GM21529 (cell line): ENCODE measurements around the gene ST8SIA6.

Experiments used
- ATAC-seq: cut with Tn5 transposase; IDR thresholded peaks from one replicate; pipeline ENCODE4 v1.9.1; 2021; ENCODE audit not compliant: unreplicated experiment

Gene ST8SIA6

DNA sequence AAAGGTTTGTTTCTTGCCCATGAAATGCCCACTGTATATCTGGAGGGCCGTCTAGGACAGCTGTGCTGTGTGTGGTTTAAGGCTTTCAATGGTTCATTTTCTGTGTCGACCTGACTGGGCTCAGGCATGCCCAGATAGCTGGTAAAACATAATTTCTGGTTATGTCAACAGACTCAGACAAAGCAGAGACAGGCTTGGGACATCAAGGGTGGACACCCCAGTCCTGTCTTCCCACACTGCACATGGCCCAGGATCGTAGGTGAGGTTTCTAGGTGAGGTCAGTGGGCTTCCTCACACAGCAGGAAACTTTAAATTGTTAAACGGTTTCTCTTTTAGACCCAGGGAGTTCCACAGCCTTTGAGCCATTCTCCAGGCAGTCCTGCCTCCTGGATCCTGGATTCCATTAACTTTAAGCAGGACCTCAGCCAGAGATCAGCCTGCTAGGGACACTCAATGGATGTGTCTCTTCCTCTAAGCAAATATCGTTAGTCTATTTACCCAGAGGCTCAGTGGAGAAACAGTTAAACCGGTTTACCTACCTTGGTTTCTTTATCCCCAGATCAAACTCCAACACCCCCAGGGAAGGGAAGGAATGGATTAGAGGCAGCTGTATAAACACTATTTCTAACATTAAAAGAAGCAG is 66.4 kb downstream of the ST8SIA6 start:
- no peak for ATAC-seq

DNA sequence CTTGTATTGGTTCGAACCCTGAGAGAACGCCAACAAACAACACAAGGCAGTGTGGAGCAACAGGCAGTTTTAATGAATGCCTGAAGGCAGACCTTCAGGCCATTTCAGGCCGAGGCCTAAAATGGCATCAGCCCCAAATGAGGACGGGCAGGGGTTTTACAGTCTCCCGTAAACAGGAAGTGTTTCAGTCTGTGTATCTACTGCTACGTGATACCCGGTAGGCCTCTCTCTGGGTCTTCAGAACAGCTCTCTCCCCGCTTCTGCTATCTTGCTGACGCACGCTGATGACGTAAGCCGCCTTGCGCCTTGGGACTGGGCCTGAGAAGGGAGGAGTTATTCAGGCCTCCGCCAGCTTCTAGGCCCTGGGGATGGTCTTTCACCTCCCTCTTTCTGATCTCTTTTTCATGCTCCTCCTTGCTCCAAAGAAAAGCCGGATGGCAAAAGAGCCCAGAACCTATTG is 67.7 kb downstream of the ST8SIA6 start:
- no peak for ATAC-seq

DNA sequence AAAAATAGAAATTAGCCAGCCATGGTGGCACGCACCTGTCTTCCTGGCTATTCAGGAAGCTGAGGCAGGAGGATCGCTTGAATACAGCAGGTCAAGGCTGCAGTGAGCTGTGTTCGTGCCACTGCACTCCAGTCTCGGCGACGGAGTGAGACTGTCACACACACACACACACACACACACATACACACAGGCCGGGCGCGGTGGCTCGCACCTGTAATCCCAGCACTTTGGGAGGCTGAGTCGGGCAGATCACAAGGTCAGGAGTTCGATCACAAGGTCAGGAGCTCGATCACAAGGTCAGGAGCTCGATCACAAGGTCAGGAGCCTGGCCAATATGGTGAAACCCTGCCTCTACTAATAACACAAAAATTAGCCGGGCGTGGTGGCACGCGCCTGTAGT is 68.4 kb downstream of the ST8SIA6 start:
- ATAC-seq, result no peak

DNA sequence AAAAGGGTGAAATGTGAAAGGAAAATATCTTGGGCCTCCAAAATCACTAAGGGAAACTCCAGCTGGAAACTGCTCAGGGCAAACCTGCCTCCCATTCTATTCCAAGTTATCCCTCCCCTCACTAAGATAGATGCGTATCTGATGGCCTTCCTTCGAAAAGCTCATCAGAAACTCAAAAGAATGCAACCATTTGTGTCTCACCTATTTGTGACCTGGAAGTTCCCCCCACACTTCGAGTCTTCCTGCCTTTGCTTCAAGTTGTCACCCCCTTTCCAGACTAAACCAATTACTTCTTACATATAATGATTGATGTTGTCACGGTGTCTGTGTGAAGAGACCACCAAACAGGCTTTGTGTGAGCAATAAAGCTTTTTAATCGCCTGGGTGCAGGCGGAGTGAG is 69.3 kb downstream of the ST8SIA6 start:
- ATAC-seq, result no peak

DNA sequence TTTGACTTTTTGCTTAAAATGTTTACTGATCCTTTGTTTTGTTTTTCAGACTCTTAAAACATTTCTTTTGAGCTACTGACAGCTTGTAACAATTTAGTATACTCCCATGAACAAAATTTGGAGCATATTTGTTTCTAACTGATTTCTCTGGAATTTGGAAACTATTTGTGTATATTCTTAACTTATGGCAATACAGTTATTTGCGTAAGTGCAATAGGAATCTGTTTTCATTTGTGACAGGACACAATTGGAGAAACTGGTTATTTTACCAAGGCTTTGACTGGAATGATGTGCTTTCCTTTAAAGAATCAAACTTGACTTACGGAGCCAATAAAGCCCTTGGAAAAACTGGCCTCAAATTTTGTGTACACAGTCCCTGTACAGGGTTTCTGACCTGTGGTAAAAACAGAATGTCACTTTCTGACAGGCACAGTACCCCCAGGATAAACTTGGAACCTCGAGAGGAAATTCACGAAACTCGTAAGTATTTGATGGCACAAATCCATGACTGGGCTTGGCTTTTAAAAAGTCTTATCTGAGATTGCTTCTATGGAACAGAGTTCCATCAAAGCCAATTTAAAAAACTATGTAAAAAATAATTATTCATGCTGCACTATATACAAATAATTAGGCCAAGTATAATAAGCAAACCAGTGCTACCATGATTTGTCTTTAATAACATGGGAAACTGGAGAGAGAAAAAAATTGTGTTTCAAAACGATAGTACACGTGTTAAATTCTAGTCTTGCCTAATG is 70.4 kb downstream of the ST8SIA6 start:
- no peak for ATAC-seq

DNA sequence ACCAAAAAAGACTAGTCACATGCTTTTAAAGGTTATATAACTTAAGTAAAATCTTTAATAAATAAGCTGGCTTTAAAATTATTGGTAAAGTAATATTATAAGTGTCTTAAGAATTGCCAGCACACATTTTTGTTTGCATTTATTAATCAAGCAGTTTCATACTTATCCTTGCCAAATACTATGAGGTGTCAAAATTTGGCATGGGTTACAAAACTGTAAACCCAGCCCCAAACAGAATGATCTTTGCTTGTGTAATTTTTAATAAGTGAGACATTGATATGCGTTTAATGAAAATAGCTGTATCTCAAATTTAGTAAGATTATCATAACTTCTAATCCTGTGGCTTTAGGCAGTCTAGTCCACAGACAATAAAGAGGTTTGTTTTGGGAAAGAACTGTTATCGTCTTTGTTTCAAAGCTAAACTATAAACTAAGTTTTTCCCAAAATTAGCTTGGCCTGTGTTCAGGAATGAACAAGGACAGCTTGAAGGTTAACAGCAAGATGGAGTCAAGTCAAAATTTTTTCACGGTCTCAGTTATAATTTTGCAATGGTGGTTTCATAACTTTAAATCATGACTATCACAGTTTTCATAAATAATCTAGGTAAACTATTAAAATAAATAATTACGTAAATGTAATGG is 72.8 kb downstream of the ST8SIA6 start:
- ATAC-seq, result no peak

DNA sequence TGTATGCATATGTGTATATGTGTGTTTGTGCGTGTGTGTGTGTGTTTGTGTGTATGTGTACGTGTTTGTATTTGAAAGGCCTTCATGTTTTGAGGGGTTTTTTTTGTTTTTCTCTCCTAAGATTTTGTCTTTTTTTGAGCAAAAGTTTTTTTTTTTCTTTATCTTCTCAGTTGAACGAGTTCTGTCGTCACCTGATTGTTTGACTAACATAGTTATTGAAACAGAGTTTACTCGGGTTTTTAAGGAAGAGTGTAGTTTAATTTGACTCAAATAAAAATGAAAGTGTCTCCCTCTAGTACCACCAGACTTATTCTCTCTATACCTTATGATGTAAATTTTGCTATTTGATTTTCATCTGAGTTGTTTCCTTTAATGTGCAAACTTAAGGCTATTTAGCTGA is 73.5 kb downstream of the ST8SIA6 start:
- ATAC-seq, result no peak

DNA sequence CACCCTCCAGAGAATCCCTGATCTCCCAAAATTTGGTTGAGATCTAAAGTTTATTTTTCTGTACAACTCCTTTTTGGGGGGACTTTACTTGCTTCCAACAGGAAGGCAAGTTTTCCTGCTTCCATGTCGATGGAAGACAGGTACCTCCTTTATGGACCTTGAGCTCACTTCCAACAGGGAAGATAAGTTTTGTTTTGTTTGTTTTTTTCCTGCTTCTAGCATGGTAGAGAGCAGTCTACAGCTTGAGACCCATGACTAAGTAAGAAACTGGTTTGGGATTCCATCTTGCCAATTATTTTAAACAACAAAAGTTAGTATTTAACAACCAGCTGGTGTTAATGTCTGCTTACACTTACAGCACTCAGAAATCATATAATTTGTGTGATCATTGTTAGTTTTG is 74.4 kb downstream of the ST8SIA6 start:
- no peak for ATAC-seq

DNA sequence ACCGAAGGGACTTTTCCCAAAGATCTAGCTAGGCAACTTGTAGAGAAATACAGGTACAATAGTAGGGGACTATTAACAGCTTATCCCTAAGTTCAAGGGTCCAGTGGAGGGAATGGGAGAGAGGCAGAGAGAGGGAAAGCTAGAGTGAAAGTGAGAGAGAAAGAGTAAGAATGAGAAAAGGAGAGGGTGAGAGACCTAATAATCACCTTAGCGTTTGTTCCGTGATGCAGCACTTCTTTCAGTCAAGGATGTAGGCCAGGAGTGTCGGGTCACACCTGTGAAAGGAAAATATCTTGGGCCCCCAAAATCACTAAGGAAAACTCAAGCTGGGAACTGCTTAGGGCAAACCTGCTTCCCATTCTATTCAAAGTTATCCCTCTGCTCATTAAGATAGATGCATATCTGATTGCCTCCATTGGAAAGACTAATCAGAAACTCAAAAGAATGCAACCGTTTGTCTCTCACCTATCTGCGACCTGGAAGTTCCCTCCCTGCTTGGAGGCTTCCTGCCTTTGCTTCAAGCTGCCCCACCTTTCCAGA is 75.2 kb downstream of the ST8SIA6 start:
- ATAC-seq, result no peak

DNA sequence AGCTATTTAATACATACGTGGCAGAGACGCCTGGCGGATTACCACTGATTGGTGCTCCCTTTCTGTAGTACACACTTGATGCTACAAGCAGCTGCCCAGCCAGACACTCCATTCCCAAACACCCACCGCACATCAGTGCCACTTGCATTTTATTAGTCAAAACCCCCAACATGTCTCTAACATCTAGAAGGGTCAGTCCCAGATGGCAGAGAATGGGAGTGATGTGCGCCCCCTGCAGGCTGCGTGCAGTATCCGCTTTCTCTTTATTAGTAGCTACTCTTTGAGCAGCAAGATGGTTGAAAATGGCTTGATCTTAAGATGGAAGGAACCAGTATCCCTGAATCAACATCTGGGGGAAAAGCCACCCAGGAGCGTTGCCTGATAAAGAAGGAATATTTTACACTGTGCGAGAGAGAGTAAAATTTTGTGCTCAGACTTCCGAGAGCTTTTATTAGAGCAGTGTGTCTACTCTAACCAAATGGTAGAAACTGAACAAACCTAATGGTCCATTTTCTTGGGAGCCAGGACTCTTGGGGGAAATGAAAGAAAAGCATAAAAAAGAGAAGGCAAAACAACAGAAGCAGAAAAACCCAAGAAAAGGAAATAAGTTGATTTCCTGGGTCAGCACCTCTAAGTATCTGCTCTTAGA is 78.3 kb downstream of the ST8SIA6 start:
- ATAC-seq, result no peak

DNA sequence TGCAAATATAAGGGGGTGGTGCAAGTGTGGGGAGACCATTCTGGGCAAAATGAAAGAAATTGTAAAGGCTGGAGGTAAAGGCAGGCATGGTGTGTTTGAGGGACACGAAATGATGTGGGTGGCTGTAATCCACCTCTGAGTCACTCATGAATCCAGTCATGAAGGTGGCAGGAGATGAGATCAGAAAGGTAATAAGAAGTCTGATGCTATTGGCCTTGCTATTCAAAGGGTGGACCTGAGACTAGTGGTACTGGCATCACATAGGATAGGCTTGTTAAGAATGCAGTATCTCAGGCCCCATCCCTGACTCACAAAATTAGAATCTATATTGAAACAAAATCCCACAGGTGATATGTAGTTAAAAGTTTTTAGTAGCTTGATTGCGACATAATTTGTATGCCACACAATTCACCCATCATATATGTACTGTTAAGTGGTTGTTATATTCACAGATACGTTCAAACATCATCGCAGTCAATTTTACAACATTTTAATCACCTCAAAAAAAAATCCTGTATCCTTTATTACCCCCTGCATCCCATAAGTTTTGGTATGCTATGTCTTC is 85.6 kb downstream of the ST8SIA6 start:
- no peak for ATAC-seq

DNA sequence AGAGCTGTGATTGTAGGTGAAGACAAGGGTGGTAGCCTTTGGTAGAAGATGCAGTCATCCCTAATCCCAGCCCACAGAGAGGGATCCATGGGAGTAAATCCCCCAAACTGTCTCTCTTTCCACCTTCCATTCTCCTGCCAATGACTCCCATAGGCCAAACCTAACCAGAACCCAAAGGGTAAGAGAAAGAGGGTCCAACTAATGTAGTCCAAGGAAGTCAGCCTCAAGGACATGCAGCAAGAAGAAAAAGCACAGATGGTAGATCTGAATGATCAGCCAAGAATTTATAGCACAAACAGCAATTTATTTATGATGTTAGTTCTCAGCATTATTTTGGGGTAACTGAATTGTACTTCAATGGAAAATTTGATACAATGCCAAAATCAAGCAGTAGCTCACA is 87.7 kb downstream of the ST8SIA6 start:
- no peak for ATAC-seq

DNA sequence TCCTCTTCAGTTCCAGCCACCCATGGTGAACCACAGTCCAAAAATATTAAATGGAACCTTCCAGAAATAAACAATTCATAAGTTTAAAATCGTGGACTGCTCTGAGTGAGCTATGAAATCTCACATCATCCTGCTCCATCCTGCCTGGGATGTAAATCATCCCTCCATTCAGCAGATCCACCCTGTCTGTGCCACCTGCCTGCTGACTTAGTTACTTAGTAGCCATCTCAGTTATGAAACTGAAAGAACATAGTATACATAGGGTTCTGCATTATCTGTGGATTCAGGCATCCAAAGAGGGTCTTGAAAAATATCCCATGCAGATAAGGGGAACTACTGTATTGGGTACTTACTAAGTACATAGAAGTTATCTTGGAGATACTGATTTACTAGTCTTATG is 89.0 kb downstream of the ST8SIA6 start:
- ATAC-seq, result no peak

DNA sequence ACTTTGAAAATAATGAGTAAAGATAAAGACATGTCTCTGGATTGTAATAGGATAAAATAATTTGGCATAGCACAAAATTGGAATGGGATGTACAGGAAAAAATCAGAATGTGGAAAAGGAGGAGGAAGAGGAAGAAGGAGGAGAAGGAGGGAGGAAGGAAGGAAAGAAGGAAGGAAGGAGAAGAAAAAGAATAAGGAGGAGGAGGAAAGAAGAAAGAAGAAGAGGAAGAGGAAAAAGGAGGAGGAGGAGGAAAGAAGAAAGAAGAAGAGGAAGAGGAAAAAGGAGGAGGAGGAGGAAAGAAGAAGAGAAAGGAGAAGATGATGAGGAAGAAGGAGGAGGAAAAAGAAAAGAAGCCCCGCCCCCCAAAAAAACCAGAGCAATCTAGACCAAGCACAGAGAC is 95.9 kb downstream of the ST8SIA6 start:
- no peak for ATAC-seq

DNA sequence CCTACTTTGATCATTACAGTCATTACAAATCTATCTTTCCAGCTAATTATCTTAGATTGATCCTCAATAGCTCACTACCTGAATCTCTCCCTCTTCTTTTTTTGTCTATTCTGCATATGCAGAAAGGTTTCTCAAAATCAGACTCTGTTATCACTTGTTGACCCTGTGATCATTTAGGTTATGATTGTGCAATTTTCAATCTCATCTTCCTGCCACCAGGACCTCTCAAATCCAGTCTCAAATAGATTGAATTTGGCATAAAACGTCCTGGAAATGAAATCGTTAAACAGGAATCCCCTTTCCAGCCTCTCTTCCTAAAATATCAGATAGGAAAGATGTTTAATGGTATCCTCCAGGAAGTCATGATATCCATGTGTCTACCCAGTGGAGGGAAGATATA is 96.6 kb downstream of the ST8SIA6 start:
- no peak for ATAC-seq

DNA sequence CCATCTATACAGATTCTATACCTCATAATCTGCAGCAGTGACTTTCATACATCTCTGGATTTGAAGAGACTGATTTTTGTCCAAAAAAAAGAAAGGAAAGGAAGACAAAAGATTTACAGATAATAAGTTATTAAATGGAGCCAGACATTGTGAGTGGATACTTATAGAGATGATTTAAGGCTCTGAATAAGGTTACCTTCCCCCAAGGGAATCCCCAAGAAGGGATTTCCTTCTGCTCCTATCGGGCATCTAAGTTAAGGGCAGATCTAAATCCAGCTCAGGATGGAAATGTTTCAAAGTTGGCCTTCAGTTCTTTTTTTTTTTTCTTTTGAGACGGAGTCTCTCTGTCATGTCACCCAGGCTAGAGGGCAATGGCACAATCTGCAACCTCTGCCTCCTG is 97.6 kb downstream of the ST8SIA6 start:
- no peak for ATAC-seq

DNA sequence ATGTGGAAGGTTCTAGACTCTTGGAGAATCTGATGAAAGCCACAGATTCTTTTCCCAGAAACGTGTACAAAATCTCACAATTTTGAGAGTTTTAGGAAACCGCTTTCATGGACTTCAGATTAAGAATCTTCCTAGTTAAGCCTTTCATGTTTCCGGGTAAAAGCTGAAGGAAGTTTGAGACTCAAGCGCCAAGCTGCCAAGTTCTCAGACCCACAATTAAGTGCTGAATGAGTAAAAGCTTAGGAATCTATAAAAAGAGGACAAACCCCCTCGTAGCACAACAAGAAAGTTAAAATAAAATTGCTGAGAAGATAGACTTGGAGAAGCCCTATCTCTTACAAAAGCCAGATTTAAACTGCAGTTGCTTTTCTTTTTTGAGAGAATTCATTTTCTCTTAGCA is 99.6 kb downstream of the ST8SIA6 start:
- no peak for ATAC-seq

DNA sequence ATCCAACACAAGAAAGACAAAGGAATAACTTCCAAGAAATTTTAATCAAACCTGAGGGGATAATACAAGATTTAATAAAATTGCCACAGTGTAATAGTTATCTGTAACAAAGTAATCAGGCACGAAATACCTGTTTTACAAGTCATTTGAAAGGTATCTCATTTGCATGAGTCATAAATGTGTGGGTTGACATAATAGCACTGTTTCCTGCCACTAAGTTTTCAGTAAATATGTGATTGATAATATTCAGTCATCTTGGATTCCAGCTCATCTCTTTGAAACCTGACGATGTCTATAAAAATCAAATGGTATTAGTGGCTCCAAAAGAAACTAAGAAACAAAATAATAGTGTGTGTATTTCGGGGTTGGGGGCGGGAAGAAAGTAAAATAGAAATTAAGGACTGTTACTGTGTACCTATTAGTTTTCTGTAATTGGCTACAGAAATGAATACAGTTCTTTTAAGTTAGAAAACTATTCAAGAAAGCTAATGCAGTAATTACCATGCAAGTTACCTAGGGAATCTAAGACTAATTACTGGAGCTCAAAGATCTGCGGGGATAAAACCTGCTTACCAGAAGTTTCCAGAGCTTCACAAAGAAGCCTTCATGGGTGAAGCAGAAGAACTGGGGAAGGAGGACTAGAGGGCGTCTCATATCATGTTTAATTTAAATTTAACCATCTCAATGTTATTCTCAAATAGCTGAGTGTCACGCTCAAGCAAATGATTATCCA is 100.7 kb downstream of the ST8SIA6 start:
- no peak for ATAC-seq

DNA sequence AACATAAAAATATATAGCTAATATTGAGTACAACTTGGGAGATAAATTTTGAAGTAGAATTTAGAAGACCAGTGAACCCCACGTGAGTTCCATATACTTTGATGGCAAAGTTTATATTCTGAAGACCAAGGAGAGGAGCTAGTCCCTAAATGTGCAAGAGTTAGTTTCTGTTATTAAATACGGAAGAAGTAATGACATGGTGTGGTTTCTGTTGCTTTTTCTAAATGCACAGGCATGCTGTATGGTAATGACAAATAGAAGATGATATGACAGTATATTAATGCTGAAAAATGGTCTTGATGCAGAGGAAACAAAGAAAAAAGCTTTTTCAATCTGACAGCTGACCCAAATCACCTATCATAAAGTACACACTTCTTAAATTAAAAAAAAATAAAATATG is 101.8 kb downstream of the ST8SIA6 start:
- ATAC-seq, result no peak

DNA sequence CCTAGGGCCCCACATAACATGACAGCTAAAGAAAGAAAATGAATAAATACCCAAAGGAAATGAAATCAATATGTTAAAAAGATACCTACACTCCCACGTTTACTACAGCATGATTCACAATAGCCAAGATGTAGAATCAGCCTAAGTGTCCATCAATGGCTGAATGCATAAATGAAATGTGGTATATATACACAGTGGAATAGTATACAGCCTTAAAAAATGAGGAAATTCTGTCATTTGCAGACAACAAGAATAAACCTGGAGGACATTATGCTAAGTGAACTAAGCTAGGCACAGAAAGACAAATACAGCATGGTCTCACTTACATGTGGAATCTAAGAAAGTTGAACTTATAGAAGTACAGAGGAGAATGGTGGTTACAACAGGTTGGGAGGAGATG is 102.9 kb downstream of the ST8SIA6 start:
- no peak for ATAC-seq

DNA sequence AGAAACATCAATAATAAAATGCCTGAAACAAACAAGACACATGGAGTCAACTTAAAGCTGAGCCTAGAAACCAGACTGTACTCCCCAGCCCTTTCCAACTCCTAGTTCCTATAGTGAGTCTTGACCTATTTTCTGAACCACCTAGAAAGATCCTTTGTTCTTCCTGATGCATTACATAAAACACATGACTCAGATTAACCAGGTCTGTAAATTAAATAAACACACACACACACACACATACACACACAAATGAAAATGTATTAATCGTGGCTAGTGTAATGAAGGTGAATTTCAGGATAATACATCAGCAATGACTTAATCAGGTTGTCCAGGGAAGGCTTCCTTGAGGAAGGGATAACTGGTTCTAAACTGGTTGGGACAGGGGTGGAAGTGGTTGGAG is 104.7 kb downstream of the ST8SIA6 start:
- no peak for ATAC-seq
